ENCODE data around the gene IGFBP6. TPM values are rescaled to one million over a fixed set of nuclear protein-coding genes. Genes with fewer than 3 reads are reported as not detected.

Gene IGFBP6
- total and polyA plus RNA-seq, 3 experiments from 2014 or later, result 1.5 to 8.9 (median 1.6) TPM

DNA sequence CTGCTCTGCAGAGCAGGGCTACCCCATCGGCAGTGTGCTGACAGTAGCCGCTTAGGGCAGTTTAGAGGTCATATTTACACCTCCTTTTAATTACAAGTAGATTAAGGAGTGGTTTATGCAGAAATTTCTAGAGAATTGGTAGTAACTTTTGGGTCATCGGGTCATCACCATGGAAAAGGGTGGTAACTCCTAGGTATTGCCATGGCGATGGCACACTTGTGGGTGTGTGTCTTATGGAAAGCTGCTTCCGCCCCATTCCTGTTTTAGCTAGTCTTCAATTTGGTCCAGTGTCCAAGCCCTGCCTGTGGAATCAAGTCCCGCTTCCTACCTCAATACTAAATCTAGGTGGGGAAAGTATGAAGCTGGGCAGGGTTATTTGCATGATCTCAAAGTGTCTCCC is 53.6 kb downstream of the IGFBP6 start:
- H3K27me3 Mint-ChIP-seq, result no peaks in the 10 kb centered on the region
- CTCF ChIA-PET, result no interaction called here
- POLR2A ChIA-PET, result no interaction called here
- no peak for DNase-seq
- H3K27me3 ChIP-seq (ENCODE audit: insufficient read depth, low read length, poor library complexity, severe bottlenecking), result no peaks in the 10 kb centered on the region
- H3K4me3 Mint-ChIP-seq, result no peak overlapping the region
- no peaks in the 10 kb centered on the region for H3K36me3 ChIP-seq (ENCODE audit: insufficient read depth, low read length)
- H3K4me1 Mint-ChIP-seq, result no peaks in the 10 kb centered on the region
- no peaks in the 10 kb centered on the region for H3K36me3 Mint-ChIP-seq
- no peaks in the 10 kb centered on the region for H3K9me3 Mint-ChIP-seq
- H3K27ac ChIP-seq (ENCODE audit: low read depth, low read length), result no peak overlapping the region
- no peaks in the 10 kb centered on the region for H3K9me3 ChIP-seq (ENCODE audit: low read length)
- no peaks in the 10 kb centered on the region for H3K4me1 ChIP-seq (ENCODE audit: insufficient read depth, low read length)
- H3K4me3 ChIP-seq (ENCODE audit: low read length), result no peak overlapping the region
- H3K27ac Mint-ChIP-seq, result no peak overlapping the region

Other genes starting within 250 kb of the IGFBP6 start
- not detected for gene KRT78, start 248.7 kb upstream of the IGFBP6 start, total RNA-seq
- not detected for gene KRT78, start 248.7 kb upstream of the IGFBP6 start, polyA plus RNA-seq
- gene KRT8, start 192.6 kb upstream of the IGFBP6 start, total RNA-seq, result under 1 TPM in 1 of 2 experiments, not detected in 1; 0.46 TPM
- 1.0 TPM for gene KRT8, start 192.6 kb upstream of the IGFBP6 start, polyA plus RNA-seq
- 1 to 10 TPM; 3.5 to 3.9 TPM for gene KRT18, start 148.5 kb upstream of the IGFBP6 start, total RNA-seq
- 4.0 TPM for gene KRT18, start 148.5 kb upstream of the IGFBP6 start, polyA plus RNA-seq
- gene EIF4B, start 91.2 kb upstream of the IGFBP6 start, total RNA-seq, result 100 to 1,000 TPM; 644 to 660 TPM
- 114 TPM for gene EIF4B, start 91.2 kb upstream of the IGFBP6 start, polyA plus RNA-seq
- gene TNS2, start 47.6 kb upstream of the IGFBP6 start, total RNA-seq, result 1 to 10 TPM; 2.1 to 5.6 TPM
- 0.35 TPM for gene TNS2, start 47.6 kb upstream of the IGFBP6 start, polyA plus RNA-seq
- gene SPRYD3, start 18.3 kb upstream of the IGFBP6 start, total RNA-seq, result 10 to 100 TPM; 40.1 to 43.3 TPM
- gene SPRYD3, start 18.3 kb upstream of the IGFBP6 start, polyA plus RNA-seq, result 63.0 TPM
- under 1 TPM; 0.48 to 1.00 TPM for gene SOAT2, start 5.8 kb downstream of the IGFBP6 start, total RNA-seq
- gene SOAT2, start 5.8 kb downstream of the IGFBP6 start, polyA plus RNA-seq, result 0.76 TPM
- 10 to 100 TPM; 50.4 to 52.0 TPM for gene ZNF740, start 83.1 kb downstream of the IGFBP6 start, total RNA-seq
- gene ZNF740, start 83.1 kb downstream of the IGFBP6 start, polyA plus RNA-seq, result 3.3 TPM
- 10 to 100 TPM; 15.8 to 18.7 TPM for gene CSAD, start 83.3 kb downstream of the IGFBP6 start, total RNA-seq
- 0.70 TPM for gene CSAD, start 83.3 kb downstream of the IGFBP6 start, polyA plus RNA-seq
- gene ITGB7, start 109.6 kb downstream of the IGFBP6 start, total RNA-seq, result 100 to 1,000 TPM; 339 TPM
- gene ITGB7, start 109.6 kb downstream of the IGFBP6 start, polyA plus RNA-seq, result 292 TPM
- 10 to 100 TPM; 67.0 to 68.4 TPM for gene RARG, start 134.5 kb downstream of the IGFBP6 start, total RNA-seq
- gene RARG, start 134.5 kb downstream of the IGFBP6 start, polyA plus RNA-seq, result 15.4 TPM
- 10 to 100 TPM; 58.4 to 63.4 TPM for gene ESPL1, start 170.6 kb downstream of the IGFBP6 start, total RNA-seq
- not detected for gene ESPL1, start 170.6 kb downstream of the IGFBP6 start, polyA plus RNA-seq
- 100 to 1,000 TPM; 380 to 385 TPM for gene PFDN5, start 197.9 kb downstream of the IGFBP6 start, total RNA-seq
- 1,325 TPM for gene PFDN5, start 197.9 kb downstream of the IGFBP6 start, polyA plus RNA-seq
- 10 to 100 TPM; 81.1 to 82.5 TPM for gene MYG1, start 202.0 kb downstream of the IGFBP6 start, total RNA-seq
- 67.9 TPM for gene MYG1, start 202.0 kb downstream of the IGFBP6 start, polyA plus RNA-seq
- 10 to 100 TPM; 77.9 to 79.7 TPM for gene AAAS, start 223.9 kb downstream of the IGFBP6 start, total RNA-seq
- 38.9 TPM for gene AAAS, start 223.9 kb downstream of the IGFBP6 start, polyA plus RNA-seq
- not detected for gene SP7, start 238.7 kb downstream of the IGFBP6 start, total RNA-seq
- not detected for gene SP7, start 238.7 kb downstream of the IGFBP6 start, polyA plus RNA-seq